ENCODE measurements around the gene RPS6KA2.

The RPS6KA2 gene

GRCh38 chr6:166470863-166471410, 156.1 kb downstream of the RPS6KA2 start:
- TF ChIP-seq CTCF (IDR thresholded peaks at IDR 0.05; ENCODE audit: control extremely low read depth, extremely low read depth, low read depth, missing control alignments), result no peak
- no peak for DNase-seq (ENCODE audit: extremely low spot score)
- ChIA-PET CTCF (no interaction called here), POLR2A (no interaction called here)

- DNase-seq (ENCODE audit: extremely low spot score), result no peak
- no peak for TF ChIP-seq CTCF (IDR thresholded peaks at IDR 0.05; ENCODE audit: control extremely low read depth, extremely low read depth, low read depth, missing control alignments)
- CTCF ChIA-PET, result no interaction called here
- POLR2A ChIA-PET, result no interaction called here
Observed at GRCh38 chr6:166470029-166470862, 156.8 kb downstream of the RPS6KA2 start.

GRCh38 chr6:166469426-166469961, 157.6 kb downstream of the RPS6KA2 start:
- POLR2A ChIA-PET, result no interaction called here
- TF ChIP-seq CTCF (IDR thresholded peaks at IDR 0.05; ENCODE audit: control extremely low read depth, extremely low read depth, low read depth, missing control alignments), result no peak
- CTCF ChIA-PET, result interaction anchor here (1.2 to 1.6 kb wide), 2 partner anchors 10 to 13 kb away, joined by 3 to 5 read pairs; no protein-coding TSS in a partner anchor
- no peak for DNase-seq (ENCODE audit: extremely low spot score)

GRCh38 chr6:166467436-166468000, 159.5 kb downstream of the RPS6KA2 start:
- CTCF ChIA-PET, result no interaction called here
- no peak for TF ChIP-seq CTCF (IDR thresholded peaks at IDR 0.05; ENCODE audit: control extremely low read depth, extremely low read depth, low read depth, missing control alignments)
- POLR2A ChIA-PET, result no interaction called here
- DNase-seq (ENCODE audit: extremely low spot score), result no peak

GRCh38 chr6:166466178-166467122, 160.6 kb downstream of the RPS6KA2 start:
- CTCF ChIA-PET, result no interaction called here
- POLR2A ChIA-PET, result no interaction called here
- no peak for TF ChIP-seq CTCF (IDR thresholded peaks at IDR 0.05; ENCODE audit: control extremely low read depth, extremely low read depth, low read depth, missing control alignments)
- DNase-seq (ENCODE audit: extremely low spot score), result no peak

- no peak for DNase-seq (ENCODE audit: extremely low spot score)
- ChIA-PET CTCF (no interaction called here), POLR2A (no interaction called here)
- TF ChIP-seq CTCF (IDR thresholded peaks at IDR 0.05; ENCODE audit: control extremely low read depth, extremely low read depth, low read depth, missing control alignments), result no peak
Observed at GRCh38 chr6:166465671-166466087, 161.4 kb downstream of the RPS6KA2 start.

Data from GM10248 (cell line).